Measurements from ENCODE around the gene SYT4. TPM values are rescaled to one million over a fixed set of nuclear protein-coding genes. Genes with fewer than 3 reads are reported as not detected.

SYT4 gene
- total RNA-seq, 2 donors from 2014 or later = not detected

DNA sequence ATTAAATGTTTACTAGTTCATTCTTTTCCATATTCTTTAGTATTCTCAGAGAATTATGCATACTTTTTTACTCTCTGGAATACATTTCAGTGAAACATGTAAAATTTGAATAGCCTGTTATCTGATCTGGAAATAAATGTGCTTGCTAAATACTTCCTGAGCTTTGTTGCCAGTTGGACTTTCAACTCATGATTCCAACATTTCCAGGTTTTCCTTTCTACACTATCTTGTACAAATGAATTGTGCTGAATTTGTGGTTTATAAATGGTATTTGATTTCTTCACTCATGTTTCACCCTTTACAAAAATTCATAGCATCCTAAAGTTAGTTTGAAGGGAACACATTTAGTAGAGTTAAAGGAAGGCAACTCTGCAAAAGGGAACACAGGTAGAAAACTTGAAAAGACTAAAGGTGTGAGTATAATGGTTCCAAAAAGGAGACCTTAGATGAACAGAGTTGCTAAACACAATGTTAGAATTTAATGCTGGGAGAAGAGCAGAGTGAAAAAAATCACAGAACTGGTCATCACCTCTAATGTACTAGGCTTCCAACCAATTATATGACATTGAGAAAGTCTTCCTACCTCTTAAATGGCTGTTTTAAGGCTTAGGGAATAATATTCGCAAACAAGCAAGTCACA, 28.6 kb downstream of the SYT4 start:
- peaks cover 13 to 18% of the 10 kb centered on the region in 2 donors for H3K9me3 Mint-ChIP-seq
- ATAC-seq (no peak), DNase-seq (ENCODE audit: low spot score in 2 of 2) (no peak)
- no peak overlapping the region for H3K27ac Mint-ChIP-seq
- no peaks in the 10 kb centered on the region for H3K36me3 Mint-ChIP-seq

DNA sequence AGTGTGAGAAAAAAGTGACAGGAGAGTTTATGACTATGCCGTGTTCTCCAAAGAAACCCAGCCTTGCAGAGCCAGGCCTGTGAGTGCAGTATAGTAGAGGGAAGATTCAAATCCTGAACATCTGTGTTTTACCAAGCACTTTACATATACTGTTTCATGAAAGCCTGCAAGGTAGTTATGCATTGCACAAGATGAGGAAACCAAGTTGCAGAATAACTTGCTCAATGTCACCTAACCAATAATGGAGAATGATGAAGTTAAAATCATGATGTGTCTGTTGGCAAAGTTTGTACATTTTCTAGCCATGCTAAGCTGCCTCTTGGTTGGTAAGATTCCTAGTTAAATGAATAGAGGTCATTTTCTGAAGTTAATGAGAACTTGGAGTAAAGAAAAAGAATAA, 29.3 kb downstream of the SYT4 start:
- no peak overlapping the region for H3K27ac Mint-ChIP-seq
- H3K9me3 Mint-ChIP-seq = peaks cover 14 to 18% of the 10 kb centered on the region in 2 donors
- DNase-seq (ENCODE audit: low spot score in 2 of 2) = no peak
- no peak for ATAC-seq
- H3K36me3 Mint-ChIP-seq = no peaks in the 10 kb centered on the region

GRCh38 chr18:43238429-43238828, 38.9 kb downstream of the SYT4 start:
- no peak overlapping the region for H3K27ac Mint-ChIP-seq
- no peak for ATAC-seq
- H3K36me3 Mint-ChIP-seq = no peaks in the 10 kb centered on the region
- DNase-seq (ENCODE audit: low spot score in 2 of 2) = no peak
- peaks cover 10 to 17% of the 10 kb centered on the region in 2 donors for H3K9me3 Mint-ChIP-seq

GRCh38 chr18:43236921-43237320, 40.4 kb downstream of the SYT4 start:
- H3K9me3 Mint-ChIP-seq = peaks cover 6 to 17% of the 10 kb centered on the region in 2 donors
- DNase-seq (ENCODE audit: low spot score in 2 of 2) (no peak), ATAC-seq (no peak)
- H3K27ac Mint-ChIP-seq = no peak overlapping the region
- no peaks in the 10 kb centered on the region for H3K36me3 Mint-ChIP-seq

DNA sequence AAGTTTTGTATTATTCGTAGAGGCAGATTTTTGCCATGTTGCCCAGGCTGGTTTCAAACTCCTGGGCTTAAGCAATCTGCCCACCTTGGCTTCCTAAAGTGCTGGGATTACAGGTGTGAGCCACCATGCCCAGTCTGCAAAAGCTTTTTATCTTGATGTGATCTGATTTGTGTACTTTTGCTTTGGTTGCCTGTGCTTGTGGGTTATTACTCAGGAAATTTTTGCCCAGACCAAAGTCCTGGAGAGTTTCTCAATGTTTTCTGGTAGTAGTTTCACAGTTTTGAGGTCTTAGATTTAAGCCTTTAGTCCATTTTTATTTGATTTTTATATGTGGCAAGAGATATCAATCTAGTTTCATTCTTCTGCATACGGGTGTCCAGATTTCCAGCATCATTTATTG, 42.4 kb downstream of the SYT4 start:
- no peak for ATAC-seq
- Mint-ChIP-seq H3K36me3 (no peaks in the 10 kb centered on the region), H3K27ac (no peak overlapping the region), H3K9me3 (peaks cover 6 to 17% of the 10 kb centered on the region in 2 donors)
- DNase-seq (ENCODE audit: low spot score in 2 of 2) = no peak

DNA sequence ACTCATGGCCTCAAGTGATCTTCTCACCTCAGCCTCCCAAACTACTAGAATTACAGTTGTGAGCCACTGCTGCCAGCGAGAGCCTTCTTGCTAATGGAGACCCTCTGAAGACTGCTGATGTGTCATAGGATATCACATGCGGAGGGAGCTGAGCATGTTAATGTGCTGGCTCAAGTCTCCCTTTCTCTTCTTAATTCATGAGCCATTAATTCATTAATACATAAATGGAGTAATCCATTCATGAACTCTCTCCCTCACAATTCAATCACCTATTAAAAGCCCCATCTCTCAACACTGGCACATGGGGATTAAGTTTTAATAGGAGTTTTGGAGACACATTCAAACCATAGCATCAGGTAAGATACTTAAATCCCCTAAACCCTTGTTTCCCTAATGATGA, 54.8 kb downstream of the SYT4 start:
- no peak overlapping the region for H3K27ac Mint-ChIP-seq
- DNase-seq (ENCODE audit: low spot score in 2 of 2) (no peak), ATAC-seq (no peak)
- peaks cover 0 to 7% of the 10 kb centered on the region in 2 donors for H3K36me3 Mint-ChIP-seq
- peaks cover 19 to 21% of the 10 kb centered on the region in 2 donors for H3K9me3 Mint-ChIP-seq

GRCh38 chr18:43220691-43221090, 56.6 kb downstream of the SYT4 start:
- peaks cover 15 to 26% of the 10 kb centered on the region in 2 donors for H3K9me3 Mint-ChIP-seq
- no peak for ATAC-seq

More at GRCh38 chr18:43220691-43221090, 56.6 kb downstream of the SYT4 start:
- peaks cover 0 to 7% of the 10 kb centered on the region in 2 donors for H3K36me3 Mint-ChIP-seq
- DNase-seq (ENCODE audit: low spot score in 2 of 2) = no peak
- H3K27ac Mint-ChIP-seq = no peak overlapping the region

Other genes with a start within 250 kb of the SYT4 start
- not detected for gene RIT2, start 161.8 kb downstream of the SYT4 start, total RNA-seq

Measured in activated naive CD4-positive, alpha-beta T cell treated with anti-CD3 and anti-CD28 coated beads, Interleukin-2, amount 50 U/mL, for 72 hours (primary cell).